Measurements from ENCODE around the gene CCRL2. TPM values are rescaled to one million over a fixed set of nuclear protein-coding genes. Genes with fewer than 3 reads are reported as not detected.
"Not testable (repeated sequence)": the region's sequence is repeated elsewhere in the genome, so short reads cannot be mapped to it uniquely, and the experiment has no call there.

The CCRL2 gene
- total and polyA plus RNA-seq, 3 experiments from 2014 or later, result 2.3 to 3.0 (median 2.7) TPM

DNA sequence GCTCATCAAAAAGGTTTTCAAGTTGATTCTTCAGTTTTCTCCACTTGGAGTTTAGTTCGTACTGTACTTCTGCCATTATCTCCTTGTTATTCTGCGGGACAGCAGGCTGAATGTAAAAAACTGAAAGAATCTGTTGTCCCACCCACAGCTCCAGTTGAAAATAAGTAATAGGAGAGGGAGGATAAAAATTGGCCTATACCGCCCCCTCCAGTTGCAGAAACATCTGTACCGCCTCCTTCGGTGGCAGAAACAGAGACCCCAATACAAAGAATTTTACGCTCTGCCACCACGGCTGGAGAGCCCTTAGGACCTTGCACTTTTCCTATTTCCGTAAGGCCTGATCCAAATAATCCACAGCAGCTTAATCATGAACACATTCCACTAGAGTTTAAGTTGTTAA, 20.3 kb downstream of the CCRL2 start:
- H3K4me3 ChIP-seq (ENCODE audit: low read length); H3K36me3 ChIP-seq (ENCODE audit: insufficient read depth, low read length); H3K9me3 ChIP-seq (ENCODE audit: low read length); DNase-seq; H3K27ac Mint-ChIP-seq; H3K27me3 Mint-ChIP-seq; H3K4me1 ChIP-seq (ENCODE audit: insufficient read depth, low read length); H3K4me3 Mint-ChIP-seq; H3K27ac ChIP-seq (ENCODE audit: low read depth, low read length); H3K27me3 ChIP-seq (ENCODE audit: insufficient read depth, low read length, poor library complexity, severe bottlenecking); POLR2A ChIA-PET: not testable (repeated sequence)
- Mint-ChIP-seq H3K9me3 (peaks cover 6 to 13% (median 10%) of the 10 kb centered on the region in 5 donors), H3K4me1 (peaks cover 3 to 15% (median 12%) of the 10 kb centered on the region in 3 donors), H3K36me3 (peaks cover 0 to 10% (median 2%) of the 10 kb centered on the region in 3 donors)
- CTCF ChIA-PET, result interaction anchor here (1.3 kb wide), 1 partner anchor 12 kb away, joined by 3 read pairs; no protein-coding TSS in a partner anchor

- Histone ChIP-seq H3K36me3 (ENCODE audit: insufficient read depth, low read length) (no peaks in the 10 kb centered on the region), H3K4me1 (ENCODE audit: insufficient read depth, low read length) (peaks cover 4% of the 10 kb centered on the region), H3K9me3 (ENCODE audit: low read length) (no peaks in the 10 kb centered on the region), H3K27ac (ENCODE audit: low read depth, low read length) (no peak overlapping the region), H3K4me3 (ENCODE audit: low read length) (no peak overlapping the region), H3K27me3 (ENCODE audit: insufficient read depth, low read length, poor library complexity, severe bottlenecking) (no peaks in the 10 kb centered on the region)
- DNase-seq, result no peak
- ChIA-PET POLR2A (no interaction called here), CTCF (no interaction called here)
- peaks cover 8 to 15% (median 14%) of the 10 kb centered on the region in 5 donors for H3K9me3 Mint-ChIP-seq
- H3K4me1 Mint-ChIP-seq, result peaks cover 5 to 22% (median 15%) of the 10 kb centered on the region in 3 donors
- H3K27ac Mint-ChIP-seq, result peak overlapping the region in 1 of 8 donors; percentile 44
- H3K27me3 Mint-ChIP-seq, result peaks cover 0 to 1% of the 10 kb centered on the region in 2 donors
- no peak overlapping the region for H3K4me3 Mint-ChIP-seq
- H3K36me3 Mint-ChIP-seq, result peaks cover 0 to 17% (median 2%) of the 10 kb centered on the region in 3 donors
Measured at GRCh38 chr3:46427916-46428833, 21.1 kb downstream of the CCRL2 start.

GRCh38 chr3:46429250-46429649, 22.2 kb downstream of the CCRL2 start:
- Mint-ChIP-seq H3K27ac (no peak overlapping the region), H3K4me3 (no peak overlapping the region), H3K27me3 (peaks cover 0 to 1% of the 10 kb centered on the region in 2 donors), H3K4me1 (peaks cover 5 to 27% (median 15%) of the 10 kb centered on the region in 3 donors), H3K9me3 (peaks cover 8 to 15% (median 14%) of the 10 kb centered on the region in 5 donors), H3K36me3 (peaks cover 0 to 17% (median 2%) of the 10 kb centered on the region in 3 donors)
- ChIA-PET POLR2A (no interaction called here), CTCF (interaction anchor here (0.7 kb wide), 1 partner anchor 21 kb away, joined by 3 read pairs; no protein-coding TSS in a partner anchor)
- Histone ChIP-seq H3K9me3 (ENCODE audit: low read length) (no peaks in the 10 kb centered on the region), H3K4me3 (ENCODE audit: low read length) (no peak overlapping the region), H3K4me1 (ENCODE audit: insufficient read depth, low read length) (peaks cover 4% of the 10 kb centered on the region), H3K27me3 (ENCODE audit: insufficient read depth, low read length, poor library complexity, severe bottlenecking) (no peaks in the 10 kb centered on the region), H3K27ac (ENCODE audit: low read depth, low read length) (no peak overlapping the region), H3K36me3 (ENCODE audit: insufficient read depth, low read length) (no peaks in the 10 kb centered on the region)
- no peak for DNase-seq

GRCh38 chr3:46429671-46430070, 22.6 kb downstream of the CCRL2 start:
- Histone ChIP-seq H3K36me3 (ENCODE audit: insufficient read depth, low read length) (no peaks in the 10 kb centered on the region), H3K27ac (ENCODE audit: low read depth, low read length) (no peak overlapping the region), H3K27me3 (ENCODE audit: insufficient read depth, low read length, poor library complexity, severe bottlenecking) (no peaks in the 10 kb centered on the region), H3K9me3 (ENCODE audit: low read length) (no peaks in the 10 kb centered on the region), H3K4me1 (ENCODE audit: insufficient read depth, low read length) (peaks cover 4% of the 10 kb centered on the region), H3K4me3 (ENCODE audit: low read length) (no peak overlapping the region)
- peaks cover 8 to 15% (median 14%) of the 10 kb centered on the region in 5 donors for H3K9me3 Mint-ChIP-seq
- H3K4me1 Mint-ChIP-seq, result peaks cover 5 to 27% (median 15%) of the 10 kb centered on the region in 3 donors
- peaks cover 0 to 1% of the 10 kb centered on the region in 2 donors for H3K27me3 Mint-ChIP-seq
- CTCF ChIA-PET, result interaction anchor here (0.7 kb wide), 1 partner anchor 20 kb away, joined by 3 read pairs; no protein-coding TSS in a partner anchor
- POLR2A ChIA-PET, result no interaction called here
- no peak overlapping the region for H3K4me3 Mint-ChIP-seq
- H3K36me3 Mint-ChIP-seq, result peaks cover 0 to 17% (median 2%) of the 10 kb centered on the region in 3 donors
- no peak overlapping the region for H3K27ac Mint-ChIP-seq
- DNase-seq, result no peak

GRCh38 chr3:46430879-46431278, 23.8 kb downstream of the CCRL2 start:
- POLR2A ChIA-PET; H3K27ac ChIP-seq (ENCODE audit: low read depth, low read length); H3K4me3 Mint-ChIP-seq; H3K27ac Mint-ChIP-seq; H3K4me1 ChIP-seq (ENCODE audit: insufficient read depth, low read length); DNase-seq; CTCF ChIA-PET; H3K9me3 ChIP-seq (ENCODE audit: low read length); H3K4me3 ChIP-seq (ENCODE audit: low read length); H3K27me3 Mint-ChIP-seq; H3K27me3 ChIP-seq (ENCODE audit: insufficient read depth, low read length, poor library complexity, severe bottlenecking); H3K36me3 ChIP-seq (ENCODE audit: insufficient read depth, low read length): not testable (repeated sequence)
- Mint-ChIP-seq H3K9me3 (peaks cover 8 to 15% (median 14%) of the 10 kb centered on the region in 5 donors), H3K36me3 (peaks cover 0 to 17% (median 2%) of the 10 kb centered on the region in 3 donors), H3K4me1 (peaks cover 5 to 26% (median 15%) of the 10 kb centered on the region in 3 donors)

GRCh38 chr3:46431905-46432304, 24.8 kb downstream of the CCRL2 start:
- H3K4me1 ChIP-seq (ENCODE audit: insufficient read depth, low read length); H3K27me3 Mint-ChIP-seq; H3K9me3 ChIP-seq (ENCODE audit: low read length); H3K36me3 ChIP-seq (ENCODE audit: insufficient read depth, low read length); CTCF ChIA-PET; POLR2A ChIA-PET; H3K4me3 ChIP-seq (ENCODE audit: low read length); H3K27ac Mint-ChIP-seq; DNase-seq; H3K27ac ChIP-seq (ENCODE audit: low read depth, low read length); H3K27me3 ChIP-seq (ENCODE audit: insufficient read depth, low read length, poor library complexity, severe bottlenecking); H3K4me3 Mint-ChIP-seq: not testable (repeated sequence)
- Mint-ChIP-seq H3K36me3 (peaks cover 0 to 17% (median 2%) of the 10 kb centered on the region in 3 donors), H3K4me1 (peaks cover 2 to 16% (median 7%) of the 10 kb centered on the region in 3 donors), H3K9me3 (peaks cover 8 to 15% (median 14%) of the 10 kb centered on the region in 5 donors)

GRCh38 chr3:46433118-46433517, 26.1 kb downstream of the CCRL2 start:
- DNase-seq; H3K9me3 ChIP-seq (ENCODE audit: low read length); H3K27ac ChIP-seq (ENCODE audit: low read depth, low read length); POLR2A ChIA-PET; H3K4me3 ChIP-seq (ENCODE audit: low read length); CTCF ChIA-PET; H3K4me1 ChIP-seq (ENCODE audit: insufficient read depth, low read length); H3K27me3 Mint-ChIP-seq; H3K36me3 ChIP-seq (ENCODE audit: insufficient read depth, low read length); H3K4me3 Mint-ChIP-seq; H3K27me3 ChIP-seq (ENCODE audit: insufficient read depth, low read length, poor library complexity, severe bottlenecking): not testable (repeated sequence)
- Mint-ChIP-seq H3K36me3 (peaks cover 0 to 17% (median 2%) of the 10 kb centered on the region in 3 donors), H3K4me1 (peaks cover 2 to 11% (median 3%) of the 10 kb centered on the region in 3 donors), H3K9me3 (peaks cover 8 to 15% (median 14%) of the 10 kb centered on the region in 5 donors), H3K27ac (peak overlapping the region in 1 of 8 donors; percentile 82)

GRCh38 chr3:46433841-46434240, 26.8 kb downstream of the CCRL2 start:
- no peaks in the 10 kb centered on the region for H3K27me3 ChIP-seq (ENCODE audit: insufficient read depth, low read length, poor library complexity, severe bottlenecking)
- peaks cover 0 to 2% of the 10 kb centered on the region in 2 donors for H3K27me3 Mint-ChIP-seq
- no peaks in the 10 kb centered on the region for H3K4me1 ChIP-seq (ENCODE audit: insufficient read depth, low read length)
- no peak for DNase-seq
- no peak overlapping the region for H3K4me3 Mint-ChIP-seq
- CTCF ChIA-PET, result no interaction called here
- peaks cover 2 to 11% (median 3%) of the 10 kb centered on the region in 3 donors for H3K4me1 Mint-ChIP-seq
- no peak overlapping the region for H3K27ac Mint-ChIP-seq
- POLR2A ChIA-PET, result no interaction called here
- no peaks in the 10 kb centered on the region for H3K9me3 ChIP-seq (ENCODE audit: low read length)
- H3K36me3 Mint-ChIP-seq, result peaks cover 0 to 17% (median 2%) of the 10 kb centered on the region in 3 donors
- peaks cover 8 to 15% (median 14%) of the 10 kb centered on the region in 5 donors for H3K9me3 Mint-ChIP-seq
- no peak overlapping the region for H3K4me3 ChIP-seq (ENCODE audit: low read length)
- no peaks in the 10 kb centered on the region for H3K36me3 ChIP-seq (ENCODE audit: insufficient read depth, low read length)
- no peak overlapping the region for H3K27ac ChIP-seq (ENCODE audit: low read depth, low read length)
